ENCODE data around the gene TSPAN18. TPM values are rescaled to one million over a fixed set of nuclear protein-coding genes. Genes with fewer than 3 reads are reported as not detected.

Gene TSPAN18
- total RNA-seq, 1 experiment from 2014 or later: 18.3 TPM

GRCh38 chr11:44948155-44948554 lies 221.4 kb downstream of the TSPAN18 start:
- Histone ChIP-seq H3K4me2 (ENCODE audit: low read length) (no peak overlapping the region), H4K20me1 (ENCODE audit: insufficient read depth) (no peaks in the 10 kb centered on the region), H3K27me3 (ENCODE audit: insufficient read depth, low read length) (no peaks in the 10 kb centered on the region), H3K4me3 (replicated peaks in 1 of 2; ENCODE audit: low read depth in 1 of 2, low read length in 2 of 2) (no peak overlapping the region), H3K79me2 (ENCODE audit: insufficient read depth, low read length) (peaks cover 16% of the 10 kb centered on the region; the same call in 1 of the 2 replicates), H3K4me1 (ENCODE audit: control insufficient read depth in 1 of 2, insufficient read depth in 2 of 2, low read length in 2 of 2) (peaks cover 3 to 15% of the 10 kb centered on the region in 2 experiments; a peak in 2 of 4 replicates), H3K9ac (ENCODE audit: low read length) (no peak overlapping the region), H3K36me3 (ENCODE audit: control insufficient read depth in 1 of 2, insufficient read depth in 2 of 2, low read length in 2 of 2) (no peaks in the 10 kb centered on the region), H3K27ac (ENCODE audit: low read depth, low read length) (no peak overlapping the region), H3K9me3 (ENCODE audit: control insufficient read depth in 1 of 2, insufficient read depth in 1 of 2, low read depth in 1 of 2, low read length in 2 of 2) (no peaks in the 10 kb centered on the region), H2AFZ (ENCODE audit: low read depth, low read length, poor library complexity, severe bottlenecking) (no peak overlapping the region), H3K9me2 (ENCODE audit: insufficient read depth) (no peaks in the 10 kb centered on the region)
- DNase-seq (ENCODE audit: low read depth, low spot score) (no peak), ATAC-seq (no peak)
- RAD21 ChIA-PET (ENCODE audit: low non-redundant PET in 1 of 2, low total read pairs in 2 of 2, uncharacterized antibody in 2 of 2, unreplicated experiment in 2 of 2): no interaction called here
- CTCF ChIA-PET: interaction anchor here (1.2 kb wide), 2 partner anchors 12 to 157 kb away, joined by 3 to 5 read pairs; no protein-coding TSS in a partner anchor
- POLR2A ChIA-PET: no interaction called here
- BruUV-seq (replicated peaks): no TSS peak
- TF ChIP-seq JUND (IDR thresholded peaks at IDR 0.05) (no peak), ZNF274 (IDR thresholded peaks at IDR 0.05; ENCODE audit: low read depth, low read length) (no peak), ZBTB33 (IDR thresholded peaks at IDR 0.05; ENCODE audit: extremely low read depth, insufficient replicate concordance, low read length) (no peak), CTCF (IDR thresholded peaks at IDR 0.05 in 2 of 3, conservative IDR thresholded peaks at IDR 0.05 in 1 of 3; ENCODE audit: borderline replicate concordance in 1 of 3, insufficient read depth in 1 of 3, low read depth in 2 of 3, low read length in 2 of 3) (no peak), TCF7L2 (IDR thresholded peaks at IDR 0.05; ENCODE audit: borderline replicate concordance, extremely low read depth, insufficient read depth, insufficient read length) (no peak), ATF3 (IDR thresholded peaks at IDR 0.05) (no peak), SP1 (IDR thresholded peaks at IDR 0.05; ENCODE audit: low read depth) (no peak), EZH2 (IDR thresholded peaks at IDR 0.05) (no peak), RAD21 (IDR thresholded peaks at IDR 0.05; ENCODE audit: low read depth) (no peak), SIN3A (IDR thresholded peaks at IDR 0.05; ENCODE audit: low read depth) (no peak), ELF1 (IDR thresholded peaks at IDR 0.05; ENCODE audit: borderline replicate concordance, low read depth) (no peak), EZH2phosphoT487 (IDR thresholded peaks at IDR 0.05; ENCODE audit: borderline replicate concordance) (no peak), YY1 (IDR thresholded peaks at IDR 0.05; ENCODE audit: extremely low read depth, insufficient replicate concordance, low read depth, low read length) (no peak), CEBPB (IDR thresholded peaks at IDR 0.05; ENCODE audit: low read depth) (no peak), POLR2A (IDR thresholded peaks at IDR 0.05; ENCODE audit: borderline replicate concordance, extremely low read depth, insufficient read depth, insufficient read length) (no peak), POLR2AphosphoS5 (IDR thresholded peaks at IDR 0.05; ENCODE audit: low read depth, low read length) (no peak)
- intact Hi-C loops (cut with micrococcal nuclease): no loop called here

Measured in HCT116 (cell line).